ENCODE measurements around the gene WIPF3. TPM values are rescaled to one million over a fixed set of nuclear protein-coding genes. Genes with fewer than 3 reads are reported as not detected.
"Not testable (repeated sequence)": the region's sequence is repeated elsewhere in the genome, so short reads cannot be mapped to it uniquely, and the experiment has no call there.

The WIPF3 gene
- total RNA-seq, 1 experiment from 2014 or later, result not detected

- Histone ChIP-seq H3K27me3 (no peaks in the 10 kb centered on the region), H3K27ac (no peak overlapping the region), H3K4me1 (no peaks in the 10 kb centered on the region), H3K36me3 (peaks cover 91% of the 10 kb centered on the region), H3K9me3 (replicated peaks) (0 out of 2 replicates have a peak, but pooled peaks cover 2% of the 10 kb centered on the region), H3K4me3 (no peak overlapping the region)
- peak; percentile 19 to 47 for DNase-seq
Observed at GRCh38 chr7:29946428-29947186, 140.3 kb downstream of the WIPF3 start.

- Histone ChIP-seq H3K36me3 (peaks cover 93% of the 10 kb centered on the region), H3K27me3 (no peaks in the 10 kb centered on the region), H3K27ac (no peak overlapping the region), H3K4me3 (no peak overlapping the region), H3K9me3 (replicated peaks) (0 out of 2 replicates have a peak, but pooled peaks cover 3% of the 10 kb centered on the region), H3K4me1 (no peaks in the 10 kb centered on the region)
- DNase-seq, result no peak
Observed at GRCh38 chr7:29948587-29948986, 142.3 kb downstream of the WIPF3 start.

GRCh38 chr7:29950480-29950879, 144.2 kb downstream of the WIPF3 start:
- H3K4me1 ChIP-seq, result no peaks in the 10 kb centered on the region
- H3K27me3 ChIP-seq, result no peaks in the 10 kb centered on the region
- H3K4me3 ChIP-seq, result no peak overlapping the region
- no peak overlapping the region for H3K27ac ChIP-seq
- H3K9me3 ChIP-seq (replicated peaks), result 0 out of 2 replicates have a peak, but pooled peaks cover 3% of the 10 kb centered on the region
- H3K36me3 ChIP-seq, result peaks cover 96% of the 10 kb centered on the region
- DNase-seq, result no peak

- H3K36me3 ChIP-seq, result peaks cover 92% of the 10 kb centered on the region
- no peaks in the 10 kb centered on the region for H3K27me3 ChIP-seq
- no peak overlapping the region for H3K4me3 ChIP-seq
- no peak for DNase-seq
- no peak overlapping the region for H3K27ac ChIP-seq
- H3K4me1 ChIP-seq, result no peaks in the 10 kb centered on the region
- H3K9me3 ChIP-seq (replicated peaks), result 0 out of 2 replicates have a peak, but pooled peaks cover 3% of the 10 kb centered on the region
Observed at GRCh38 chr7:29951206-29951605, 144.9 kb downstream of the WIPF3 start.

GRCh38 chr7:29953726-29954347, 147.5 kb downstream of the WIPF3 start:
- no peaks in the 10 kb centered on the region for H3K27me3 ChIP-seq
- no peak for DNase-seq
- no peak overlapping the region for H3K4me3 ChIP-seq
- peaks cover 84% of the 10 kb centered on the region for H3K36me3 ChIP-seq
- H3K27ac ChIP-seq, result no peak overlapping the region
- no peaks in the 10 kb centered on the region for H3K4me1 ChIP-seq
- 0 out of 2 replicates have a peak, but pooled peaks cover 3% of the 10 kb centered on the region for H3K9me3 ChIP-seq (replicated peaks)

GRCh38 chr7:29955075-29955792, 148.9 kb downstream of the WIPF3 start:
- DNase-seq, result no peak
- Histone ChIP-seq H3K4me3 (no peak overlapping the region), H3K27me3 (no peaks in the 10 kb centered on the region), H3K9me3 (replicated peaks) (0 out of 2 replicates have a peak, but pooled peaks cover 3% of the 10 kb centered on the region), H3K27ac (no peak overlapping the region), H3K4me1 (no peaks in the 10 kb centered on the region), H3K36me3 (peaks cover 85% of the 10 kb centered on the region)

- no peak overlapping the region for H3K4me3 ChIP-seq
- no peaks in the 10 kb centered on the region for H3K4me1 ChIP-seq
- 0 out of 2 replicates have a peak, but pooled peaks cover 3% of the 10 kb centered on the region for H3K9me3 ChIP-seq (replicated peaks)
- no peak overlapping the region for H3K27ac ChIP-seq
- H3K27me3 ChIP-seq, result no peaks in the 10 kb centered on the region
- no peak for DNase-seq
- H3K36me3 ChIP-seq, result peaks cover 78% of the 10 kb centered on the region
Observed at GRCh38 chr7:29955799-29956486, 149.6 kb downstream of the WIPF3 start.

- Histone ChIP-seq H3K4me3 (no peak overlapping the region), H3K4me1 (no peaks in the 10 kb centered on the region), H3K27me3 (no peaks in the 10 kb centered on the region), H3K36me3 (peaks cover 73% of the 10 kb centered on the region), H3K9me3 (replicated peaks) (0 out of 2 replicates have a peak, but pooled peaks cover 2% of the 10 kb centered on the region), H3K27ac (no peak overlapping the region)
- DNase-seq, result no peak
Observed at GRCh38 chr7:29956487-29956836, 150.2 kb downstream of the WIPF3 start.

GRCh38 chr7:29957521-29958310, 151.4 kb downstream of the WIPF3 start:
- no peaks in the 10 kb centered on the region for H3K9me3 ChIP-seq (replicated peaks)
- peak in 1 of 2 experiments; percentile 12 for DNase-seq
- H3K27me3 ChIP-seq, result no peaks in the 10 kb centered on the region
- no peak overlapping the region for H3K4me3 ChIP-seq
- no peak overlapping the region for H3K27ac ChIP-seq
- no peaks in the 10 kb centered on the region for H3K4me1 ChIP-seq
- peaks cover 69% of the 10 kb centered on the region for H3K36me3 ChIP-seq

GRCh38 chr7:29958667-29959358, 152.5 kb downstream of the WIPF3 start:
- H3K36me3 ChIP-seq, result peaks cover 69% of the 10 kb centered on the region
- H3K4me3 ChIP-seq, result no peak overlapping the region
- H3K4me1 ChIP-seq, result no peaks in the 10 kb centered on the region
- no peak overlapping the region for H3K27ac ChIP-seq
- no peak for DNase-seq
- no peaks in the 10 kb centered on the region for H3K9me3 ChIP-seq (replicated peaks)
- no peaks in the 10 kb centered on the region for H3K27me3 ChIP-seq

GRCh38 chr7:29961611-29962010, 155.3 kb downstream of the WIPF3 start:
- not testable (repeated sequence) for H3K27me3 ChIP-seq; DNase-seq; H3K27ac ChIP-seq; H3K4me3 ChIP-seq; H3K9me3 ChIP-seq (replicated peaks); H3K4me1 ChIP-seq
- H3K36me3 ChIP-seq, result peaks cover 69% of the 10 kb centered on the region

GRCh38 chr7:29962035-29962434, 155.7 kb downstream of the WIPF3 start:
- DNase-seq, result no peak
- Histone ChIP-seq H3K4me3 (no peak overlapping the region), H3K36me3 (peaks cover 68% of the 10 kb centered on the region), H3K9me3 (replicated peaks) (no peaks in the 10 kb centered on the region), H3K27ac (no peak overlapping the region), H3K4me1 (no peaks in the 10 kb centered on the region), H3K27me3 (no peaks in the 10 kb centered on the region)

GRCh38 chr7:29965030-29965429, 158.7 kb downstream of the WIPF3 start:
- H3K36me3 ChIP-seq, result peaks cover 66% of the 10 kb centered on the region
- no peaks in the 10 kb centered on the region for H3K9me3 ChIP-seq (replicated peaks)
- DNase-seq, result no peak
- H3K4me3 ChIP-seq, result no peak overlapping the region
- H3K27ac ChIP-seq, result no peak overlapping the region
- no peaks in the 10 kb centered on the region for H3K4me1 ChIP-seq
- H3K27me3 ChIP-seq, result no peaks in the 10 kb centered on the region

Measured in SJCRH30 (cell line).